WTC11 (cell line): ENCODE results near the gene SPATA24. TPM values are rescaled to one million over a fixed set of nuclear protein-coding genes. Genes with fewer than 3 reads are reported as not detected.

Source experiments
- ATAC-seq: fragments of 200-7000 bp; cut with Tn5 transposase; 2 replicates; pipeline ENCODE4 v1.10.0; 2021; ENCODE audit warnings: mild to moderate bottlenecking, moderate library complexity
- CTCF ChIA-PET: fragments of 300-600 bp; sonication (Branson Sonifier 250); formaldehyde crosslinking; loops from one replicate; lab custom pipeline; 2021; ENCODE audit warnings: antibody characterized with exemption; lab: Charles Lee
- POLR2A ChIA-PET: fragments of 350-600 bp; sonication (Branson Sonifier 250); formaldehyde crosslinking; loops from one replicate; lab custom pipeline; 2021; ENCODE audit warnings: antibody characterized with exemption; lab: Charles Lee
- DNase-seq: peaks from one replicate; pipeline ENCODE4 v3.0.0; 2021; ENCODE audit warnings: low spot score
- H3K27ac Mint-ChIP-seq: 2 replicates; pipeline ENCODE4 v1.8.0; 2021; ENCODE audit warnings: mixed read lengths
- H3K27me3 Mint-ChIP-seq: 2 replicates; pipeline ENCODE4 v1.8.0; 2021; ENCODE audit warnings: low read depth, mild to moderate bottlenecking, moderate library complexity, mixed read lengths
- H3K36me3 Mint-ChIP-seq: 2 replicates; pipeline ENCODE4 v1.8.0; 2021; ENCODE audit warnings: mixed read lengths
- H3K4me1 Mint-ChIP-seq: 2 replicates; pipeline ENCODE4 v1.8.0; 2022; ENCODE audit warnings: mixed read lengths
- H3K4me3 Mint-ChIP-seq: 2 replicates; pipeline ENCODE4 v1.8.0; 2021; ENCODE audit warnings: mild to moderate bottlenecking, moderate library complexity, mixed read lengths
- H3K9me3 Mint-ChIP-seq: 2 replicates; pipeline ENCODE4 v1.8.0; 2021; ENCODE audit warnings: mixed read lengths
- AFF4 ChIP-seq: sonication (generic); formaldehyde crosslinking; IDR thresholded peaks from 2 replicates; pipeline ENCODE4 v1.8.1; 2023; ENCODE audit warnings: mild to moderate bottlenecking, missing genetic modification reagents, borderline replicate concordance
- CDX4 ChIP-seq: fragments of 250-450 bp; sonication (Bioruptor Pico); IDR thresholded peaks from 2 replicates; pipeline ENCODE4 v1.9.0; 2021; ENCODE audit warnings: moderate library complexity, mild to moderate bottlenecking, inconsistent platforms, borderline replicate concordance
- EMX1 ChIP-seq: fragments of 250-450 bp; sonication (Bioruptor Pico); IDR thresholded peaks from 2 replicates; pipeline ENCODE4 v1.8.0; 2021; ENCODE audit warnings: mild to moderate bottlenecking
- ERG ChIP-seq: fragments of 250-450 bp; sonication (Bioruptor Pico); IDR thresholded peaks from 2 replicates; pipeline ENCODE4 v1.8.0; 2021; ENCODE audit warnings: mild to moderate bottlenecking
- FOXJ3 ChIP-seq: sonication (generic); formaldehyde crosslinking; IDR thresholded peaks from 2 replicates; pipeline ENCODE4 v1.9.0; 2021; ENCODE audit warnings: missing genetic modification reagents, mild to moderate bottlenecking, borderline replicate concordance
- FOXK1 ChIP-seq: sonication (generic); formaldehyde crosslinking; IDR thresholded peaks from 2 replicates; pipeline ENCODE4 v1.8.0; 2022; ENCODE audit warnings: mild to moderate bottlenecking, moderate library complexity, missing genetic modification reagents
- IRF2 ChIP-seq: sonication (generic); formaldehyde crosslinking; IDR thresholded peaks from 2 replicates; pipeline ENCODE4 v1.8.0; 2022; ENCODE audit warnings: low read depth, missing genetic modification reagents, borderline replicate concordance
- NR1H2 ChIP-seq: sonication (generic); formaldehyde crosslinking; IDR thresholded peaks from 2 replicates; pipeline ENCODE4 v1.9.0; 2021; ENCODE audit warnings: mild to moderate bottlenecking, moderate library complexity, missing genetic modification reagents
- OVOL2 ChIP-seq: fragments of 250-450 bp; sonication (Bioruptor Pico); IDR thresholded peaks from 2 replicates; pipeline ENCODE4 v1.9.0; 2021; ENCODE audit warnings: mild to moderate bottlenecking, borderline replicate concordance
- SOX15 ChIP-seq: fragments of 250-450 bp; sonication (Bioruptor Pico); IDR thresholded peaks from 2 replicates; pipeline ENCODE4 v1.9.0; 2021; ENCODE audit warnings: mild to moderate bottlenecking
- USF2 ChIP-seq: sonication (generic); formaldehyde crosslinking; IDR thresholded peaks from 2 replicates; pipeline ENCODE4 v1.8.1; 2023; ENCODE audit warnings: mild to moderate bottlenecking, missing genetic modification reagents, moderate library complexity
- ZNF317 ChIP-seq: sonication (generic); formaldehyde crosslinking; IDR thresholded peaks from 2 replicates; pipeline ENCODE4 v1.8.1; 2023; ENCODE audit warnings: low read depth, mild to moderate bottlenecking, moderate library complexity, missing genetic modification reagents, borderline replicate concordance
- ZNF512 ChIP-seq: sonication (generic); formaldehyde crosslinking; IDR thresholded peaks from 2 replicates; pipeline ENCODE4 v1.8.1; 2022; ENCODE audit warnings: missing genetic modification reagents, borderline replicate concordance
- total RNA-seq: library from RNA; stranded (reverse); gene quantifications from 3 replicates; pipeline ENCODE4 v1.2.3, GENCODE V29; 2021
- TF ChIP-seq, protein P1 (sequence below): sonication (generic); formaldehyde crosslinking; conservative IDR thresholded peaks from 2 replicates; pipeline ENCODE4 v1.8.1; 2023; ENCODE audit warnings: mild to moderate bottlenecking, low read depth, missing genetic modification reagents, moderate library complexity
- TF ChIP-seq, protein P2 (sequence below): sonication (generic); formaldehyde crosslinking; conservative IDR thresholded peaks from 2 replicates; pipeline ENCODE4 v1.8.1; 2022; ENCODE audit warnings: mild to moderate bottlenecking, missing genetic modification reagents

SPATA24 gene
- total RNA-seq, 1 experiment from 2014 or later, result 13.2 TPM

- no peak for ATAC-seq
- ChIA-PET CTCF (no interaction called here), POLR2A (interaction anchor here (1.1 to 1.2 kb wide), 2 partner anchors 30 to 35 kb away, joined by 3 to 4 read pairs; partner anchors contain the start of gene PAIP2)
- peaks cover 37% of the 10 kb centered on the region for H3K36me3 Mint-ChIP-seq
- TF ChIP-seq OVOL2 (CRISPR knock-in tag) (no peak), EMX1 (CRISPR knock-in tag) (no peak), USF2 (CRISPR knock-in tag) (no peak), NR1H2 (CRISPR knock-in tag) (no peak), ZNF317 (CRISPR knock-in tag) (no peak), ZNF512 (CRISPR knock-in tag) (no peak)
- TF ChIP-seq, protein P1, sequence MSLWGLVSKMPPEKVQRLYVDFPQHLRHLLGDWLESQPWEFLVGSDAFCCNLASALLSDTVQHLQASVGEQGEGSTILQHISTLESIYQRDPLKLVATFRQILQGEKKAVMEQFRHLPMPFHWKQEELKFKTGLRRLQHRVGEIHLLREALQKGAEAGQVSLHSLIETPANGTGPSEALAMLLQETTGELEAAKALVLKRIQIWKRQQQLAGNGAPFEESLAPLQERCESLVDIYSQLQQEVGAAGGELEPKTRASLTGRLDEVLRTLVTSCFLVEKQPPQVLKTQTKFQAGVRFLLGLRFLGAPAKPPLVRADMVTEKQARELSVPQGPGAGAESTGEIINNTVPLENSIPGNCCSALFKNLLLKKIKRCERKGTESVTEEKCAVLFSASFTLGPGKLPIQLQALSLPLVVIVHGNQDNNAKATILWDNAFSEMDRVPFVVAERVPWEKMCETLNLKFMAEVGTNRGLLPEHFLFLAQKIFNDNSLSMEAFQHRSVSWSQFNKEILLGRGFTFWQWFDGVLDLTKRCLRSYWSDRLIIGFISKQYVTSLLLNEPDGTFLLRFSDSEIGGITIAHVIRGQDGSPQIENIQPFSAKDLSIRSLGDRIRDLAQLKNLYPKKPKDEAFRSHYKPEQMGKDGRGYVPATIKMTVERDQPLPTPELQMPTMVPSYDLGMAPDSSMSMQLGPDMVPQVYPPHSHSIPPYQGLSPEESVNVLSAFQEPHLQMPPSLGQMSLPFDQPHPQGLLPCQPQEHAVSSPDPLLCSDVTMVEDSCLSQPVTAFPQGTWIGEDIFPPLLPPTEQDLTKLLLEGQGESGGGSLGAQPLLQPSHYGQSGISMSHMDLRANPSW, result no peak
- TF ChIP-seq, protein P2, sequence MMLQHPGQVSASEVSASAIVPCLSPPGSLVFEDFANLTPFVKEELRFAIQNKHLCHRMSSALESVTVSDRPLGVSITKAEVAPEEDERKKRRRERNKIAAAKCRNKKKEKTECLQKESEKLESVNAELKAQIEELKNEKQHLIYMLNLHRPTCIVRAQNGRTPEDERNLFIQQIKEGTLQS, result no peak
- no peak overlapping the region for H3K4me3 Mint-ChIP-seq
- H3K27ac Mint-ChIP-seq, result no peak overlapping the region
- no peaks in the 10 kb centered on the region for H3K9me3 Mint-ChIP-seq
- H3K27me3 Mint-ChIP-seq, result no peaks in the 10 kb centered on the region
- no peak for DNase-seq
- no peaks in the 10 kb centered on the region for H3K4me1 Mint-ChIP-seq
These were observed 32.1 kb downstream of the SPATA24 start for GRCh38 chr5:139371482-139372435.

- no peak for TF ChIP-seq ERG
- no peak for TF ChIP-seq FOXK1 (CRISPR knock-in tag)
- no peak for TF ChIP-seq AFF4 (CRISPR knock-in tag)
- no peak for TF ChIP-seq SOX15 (CRISPR knock-in tag)
- no peak for TF ChIP-seq FOXJ3 (CRISPR knock-in tag)
- TF ChIP-seq IRF2 (CRISPR knock-in tag), result no peak
- TF ChIP-seq CDX4 (CRISPR knock-in tag), result no peak
- Mint-ChIP-seq H3K9me3 (no peaks in the 10 kb centered on the region), H3K4me1 (no peaks in the 10 kb centered on the region), H3K27me3 (no peaks in the 10 kb centered on the region), H3K4me3 (no peak overlapping the region), H3K27ac (no peak overlapping the region), H3K36me3 (peaks cover 53% of the 10 kb centered on the region)
- no peak for ATAC-seq
- no peak for DNase-seq
- ChIA-PET CTCF (interaction anchor here (1.1 to 1.7 kb wide), 4 partner anchors 22 to 34 kb away, joined by 3 to 5 read pairs (median 4); partner anchors contain the start of gene PAIP2), POLR2A (interaction anchor here (0.5 kb wide), 1 partner anchor 574 kb away, joined by 3 read pairs; no protein-coding TSS in a partner anchor)
These were observed 34.7 kb downstream of the SPATA24 start for GRCh38 chr5:139369181-139369580.
